SH-SY5Y (cell line): ENCODE results near the gene B3GALT6.

Experiments
- GATA2 ChIP-seq: IDR thresholded peaks from 2 replicates; pipeline ENCODE4 v1.6.1; 2011; ENCODE audit warnings: mild to moderate bottlenecking, low read depth, low read length
- GATA3 ChIP-seq: IDR thresholded peaks from 2 replicates; pipeline ENCODE4 v1.6.1; 2011; ENCODE audit warnings: low read depth, mild to moderate bottlenecking, low read length, moderate library complexity

GRCh38 chr1:1219341-1219740, 12.7 kb upstream of the B3GALT6 start:
- TF ChIP-seq GATA2 (no peak), GATA3 (no peak)
